GM12873 (cell line): ENCODE results near the gene RAB13.

ENCODE experiments used
- CTCF ChIP-seq: IDR thresholded peaks from 2 replicates; pipeline ENCODE4 v1.5.1; 2012; ENCODE audit warnings: low read depth, mild to moderate bottlenecking, moderate library complexity, low read length, control low read depth; ENCODE audit not compliant: insufficient read depth; ENCODE audit errors: missing control alignments

The RAB13 gene

DNA sequence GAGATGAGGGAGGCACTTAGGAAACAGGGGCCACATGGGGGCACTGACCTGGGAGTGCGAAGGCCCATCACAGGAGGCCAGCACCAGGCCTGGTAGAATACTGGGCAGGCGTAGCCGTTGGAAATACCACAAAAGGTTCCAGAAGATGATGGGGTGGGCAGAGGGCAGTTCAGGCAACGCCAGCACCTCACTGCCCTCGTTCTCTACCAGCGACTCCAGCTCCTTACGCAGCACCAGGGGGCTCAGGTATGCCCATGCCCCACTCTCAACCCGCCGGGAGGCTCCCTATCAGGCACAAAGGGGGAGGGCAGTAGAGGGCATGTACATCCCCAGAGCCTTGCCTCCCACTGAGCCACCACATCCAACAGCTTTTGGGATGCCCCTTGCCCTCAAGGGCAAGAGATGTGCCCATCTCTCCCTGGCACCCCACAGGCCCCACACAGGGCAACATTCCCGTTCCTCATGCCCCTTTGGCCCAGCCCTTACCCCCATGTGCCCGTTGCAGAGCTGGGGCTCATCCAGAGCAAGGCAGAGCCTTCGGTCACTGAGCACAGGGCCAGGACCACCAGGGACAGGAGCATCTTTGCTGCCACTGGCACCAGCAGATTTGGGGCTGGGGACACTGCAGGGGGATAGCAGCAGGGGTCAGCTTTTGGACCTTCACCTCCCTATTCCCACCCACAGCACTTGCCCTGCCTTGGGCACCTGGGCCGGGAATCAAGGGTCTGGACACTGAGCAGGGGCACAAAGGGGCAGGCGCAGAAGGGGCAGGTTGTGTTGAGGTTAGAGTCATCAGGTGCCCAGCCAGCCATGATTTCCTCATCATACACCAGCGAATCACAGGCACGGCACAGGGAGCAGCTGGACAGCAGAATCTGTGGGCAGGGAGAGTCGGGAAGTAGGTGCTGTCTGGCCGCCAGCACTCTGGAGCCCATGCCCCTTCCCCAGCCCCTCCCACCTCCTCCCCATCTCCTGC lies 53.7 kb downstream of the RAB13 start:
- TF ChIP-seq CTCF: no peak
